ENCODE data around the gene CACUL1.

CACUL1 gene

DNA sequence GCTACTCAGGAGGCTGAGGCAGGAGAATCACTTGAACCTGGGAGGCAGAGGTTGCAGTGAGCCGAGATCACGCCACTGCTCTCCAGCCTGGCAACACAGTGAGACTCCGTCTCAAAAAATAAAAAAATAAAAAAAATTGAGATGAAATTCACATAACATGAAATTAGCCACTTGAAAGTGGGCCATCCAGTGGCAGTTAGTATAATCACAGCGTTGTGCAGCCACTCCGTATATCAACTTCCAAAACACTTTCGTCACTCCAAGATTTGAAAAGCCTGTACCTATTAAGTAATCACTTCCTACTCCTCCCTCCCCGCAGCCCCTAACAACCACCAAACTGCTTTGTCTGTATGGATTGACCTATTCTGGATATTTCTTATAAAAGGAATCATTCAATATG is 20.7 kb upstream of the CACUL1 start:
- Histone ChIP-seq H2AK5ac (ENCODE audit: low read length) (no peak overlapping the region), H3K4me1 (ENCODE audit: control insufficient read depth, low read depth, low read length) (no peaks in the 10 kb centered on the region), H3K79me1 (ENCODE audit: low read length) (no peaks in the 10 kb centered on the region), H3K56ac (ENCODE audit: low read length) (no peak overlapping the region), H3K79me2 (ENCODE audit: control insufficient read depth, insufficient read depth, low read length) (no peaks in the 10 kb centered on the region), H3K23ac (ENCODE audit: low read length) (no peak overlapping the region), H3K27ac (ENCODE audit: low read depth, low read length) (no peak overlapping the region), H2BK5ac (ENCODE audit: low read length) (no peak overlapping the region), H3K4ac (ENCODE audit: low read depth, low read length) (no peak overlapping the region), H4K5ac (ENCODE audit: low read length) (no peak overlapping the region), H3K27me3 (ENCODE audit: insufficient read depth, low read length, poor library complexity) (no peaks in the 10 kb centered on the region), H2BK15ac (replicated peaks; ENCODE audit: low read depth) (no peak overlapping the region), H4K8ac (ENCODE audit: low read depth, low read length) (no peak overlapping the region), H3K18ac (ENCODE audit: low read length) (no peak overlapping the region), H3K9ac (ENCODE audit: low read length) (no peak overlapping the region), H3K36me3 (ENCODE audit: control insufficient read depth, insufficient read depth, low read length) (no peaks in the 10 kb centered on the region), H3K4me2 (ENCODE audit: low read length) (no peak overlapping the region), H3K4me3 (ENCODE audit: low read length) (no peak overlapping the region), H2BK120ac (ENCODE audit: low read depth, low read length) (no peak overlapping the region)
- no peak for DNase-seq
- WGBS (ENCODE audit: extremely low coverage, insufficient coverage, low lambda C conversion rate), result no CpG with 5 or more reads among the region's 7 CpGs

DNA sequence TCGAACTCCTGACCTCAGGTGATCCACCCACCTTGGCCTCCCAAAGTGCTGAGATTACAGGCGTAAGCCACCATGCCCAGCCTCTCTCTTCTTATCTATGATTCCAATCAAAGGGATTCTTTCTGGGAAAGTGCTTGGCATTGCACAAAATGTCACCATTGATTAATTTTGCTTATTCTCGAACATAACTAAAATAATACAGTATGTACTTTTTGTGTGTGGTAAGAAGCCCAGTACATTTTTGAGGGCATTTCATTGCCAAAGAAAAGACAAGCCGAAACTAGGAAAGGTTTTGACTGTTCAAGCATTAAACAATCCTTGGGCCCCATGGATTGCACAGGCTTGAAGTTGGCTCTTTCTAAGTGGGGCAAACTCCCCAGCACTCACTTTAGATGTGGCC is 18.3 kb upstream of the CACUL1 start:
- Histone ChIP-seq H3K36me3 (ENCODE audit: control insufficient read depth, insufficient read depth, low read length) (no peaks in the 10 kb centered on the region), H4K8ac (ENCODE audit: low read depth, low read length) (no peak overlapping the region), H3K4ac (ENCODE audit: low read depth, low read length) (no peak overlapping the region), H3K27me3 (ENCODE audit: insufficient read depth, low read length, poor library complexity) (no peaks in the 10 kb centered on the region), H3K27ac (ENCODE audit: low read depth, low read length) (no peak overlapping the region), H3K9ac (ENCODE audit: low read length) (no peak overlapping the region), H4K5ac (ENCODE audit: low read length) (no peak overlapping the region), H3K79me1 (ENCODE audit: low read length) (no peaks in the 10 kb centered on the region), H2BK5ac (ENCODE audit: low read length) (no peak overlapping the region), H3K23ac (ENCODE audit: low read length) (no peak overlapping the region), H2AK5ac (ENCODE audit: low read length) (no peak overlapping the region), H2BK120ac (ENCODE audit: low read depth, low read length) (no peak overlapping the region), H3K56ac (ENCODE audit: low read length) (no peak overlapping the region), H3K4me2 (ENCODE audit: low read length) (no peak overlapping the region), H3K4me1 (ENCODE audit: control insufficient read depth, low read depth, low read length) (no peaks in the 10 kb centered on the region), H2BK15ac (replicated peaks; ENCODE audit: low read depth) (no peak overlapping the region), H3K18ac (ENCODE audit: low read length) (no peak overlapping the region), H3K4me3 (ENCODE audit: low read length) (no peak overlapping the region), H3K79me2 (ENCODE audit: control insufficient read depth, insufficient read depth, low read length) (no peaks in the 10 kb centered on the region)
- no CpG with 5 or more reads among the region's 4 CpGs for WGBS (ENCODE audit: extremely low coverage, insufficient coverage, low lambda C conversion rate)
- DNase-seq, result no peak

DNA sequence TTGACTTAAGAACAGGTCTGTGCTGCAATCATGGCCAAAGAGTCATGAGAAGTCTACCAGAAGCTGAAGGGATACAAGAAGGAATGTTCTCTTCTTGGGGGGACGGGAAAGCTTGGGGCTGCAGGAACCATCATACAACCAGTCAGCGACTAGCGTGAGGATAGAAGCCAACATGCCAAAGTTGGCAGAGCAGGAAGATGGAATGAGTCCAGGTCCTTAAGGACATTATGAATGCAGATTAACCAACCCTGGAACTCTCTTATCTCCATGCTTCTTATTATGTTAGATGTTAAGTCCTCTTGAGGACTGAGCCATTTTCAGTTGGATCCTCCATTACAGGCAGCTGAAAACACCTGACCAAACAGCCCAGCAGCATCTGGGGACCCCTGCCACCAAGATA is 17.2 kb upstream of the CACUL1 start:
- no peaks in the 10 kb centered on the region for H3K79me2 ChIP-seq (ENCODE audit: control insufficient read depth, insufficient read depth, low read length)
- no peak overlapping the region for H2AK5ac ChIP-seq (ENCODE audit: low read length)
- H3K4me1 ChIP-seq (ENCODE audit: control insufficient read depth, low read depth, low read length), result no peaks in the 10 kb centered on the region
- H3K4ac ChIP-seq (ENCODE audit: low read depth, low read length), result no peak overlapping the region
- no peak overlapping the region for H3K56ac ChIP-seq (ENCODE audit: low read length)
- H3K27ac ChIP-seq (ENCODE audit: low read depth, low read length), result no peak overlapping the region
- H3K36me3 ChIP-seq (ENCODE audit: control insufficient read depth, insufficient read depth, low read length), result no peaks in the 10 kb centered on the region
- no peak for DNase-seq
- H3K9ac ChIP-seq (ENCODE audit: low read length), result no peak overlapping the region
- WGBS (ENCODE audit: extremely low coverage, insufficient coverage, low lambda C conversion rate), result no CpG with 5 or more reads among the region's 3 CpGs
- no peak overlapping the region for H3K4me3 ChIP-seq (ENCODE audit: low read length)
- no peak overlapping the region for H3K4me2 ChIP-seq (ENCODE audit: low read length)
- H2BK5ac ChIP-seq (ENCODE audit: low read length), result no peak overlapping the region
- H4K5ac ChIP-seq (ENCODE audit: low read length), result no peak overlapping the region
- H3K18ac ChIP-seq (ENCODE audit: low read length), result no peak overlapping the region
- no peak overlapping the region for H4K8ac ChIP-seq (ENCODE audit: low read depth, low read length)
- H2BK15ac ChIP-seq (replicated peaks; ENCODE audit: low read depth), result no peak overlapping the region
- H2BK120ac ChIP-seq (ENCODE audit: low read depth, low read length), result no peak overlapping the region
- H3K27me3 ChIP-seq (ENCODE audit: insufficient read depth, low read length, poor library complexity), result no peaks in the 10 kb centered on the region
- no peaks in the 10 kb centered on the region for H3K79me1 ChIP-seq (ENCODE audit: low read length)
- H3K23ac ChIP-seq (ENCODE audit: low read length), result no peak overlapping the region

DNA sequence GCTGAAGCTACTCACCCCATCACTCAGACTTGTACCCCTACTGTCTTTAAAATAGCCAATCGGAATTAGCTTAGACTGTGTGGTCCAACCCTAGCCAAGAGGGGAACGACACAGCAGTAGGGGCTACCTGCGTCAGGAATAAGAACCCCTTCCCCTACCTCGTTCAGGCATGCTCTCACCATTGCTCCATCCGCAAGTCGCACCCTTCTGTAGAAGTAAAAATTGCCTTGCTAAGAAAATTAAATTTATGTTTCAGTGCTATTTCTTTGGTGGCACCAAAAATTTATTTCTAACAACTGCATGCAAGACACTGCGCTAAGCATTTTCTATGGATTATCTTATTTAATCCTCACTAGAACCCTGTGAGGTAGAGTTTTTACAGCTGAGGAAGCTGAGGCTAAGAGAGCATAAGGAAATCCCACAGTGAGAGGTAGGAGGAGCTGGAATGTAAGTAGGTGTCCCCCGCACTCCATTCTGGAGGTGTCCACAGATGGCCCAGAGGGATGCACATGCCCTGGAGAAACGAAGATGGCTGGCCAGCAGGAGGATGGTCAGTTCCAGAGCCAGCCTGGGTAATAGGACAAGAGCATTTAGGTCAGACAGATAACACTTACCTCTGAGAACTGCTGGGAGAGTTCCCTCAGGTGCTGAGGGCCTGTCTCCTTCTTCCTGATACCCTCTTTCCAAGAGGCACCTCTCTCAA is 15.3 kb upstream of the CACUL1 start:
- no peak overlapping the region for H3K56ac ChIP-seq (ENCODE audit: low read length)
- no peak overlapping the region for H3K4ac ChIP-seq (ENCODE audit: low read depth, low read length)
- no peaks in the 10 kb centered on the region for H3K79me1 ChIP-seq (ENCODE audit: low read length)
- H3K27me3 ChIP-seq (ENCODE audit: insufficient read depth, low read length, poor library complexity), result no peaks in the 10 kb centered on the region
- H2BK120ac ChIP-seq (ENCODE audit: low read depth, low read length), result no peak overlapping the region
- H2BK5ac ChIP-seq (ENCODE audit: low read length), result no peak overlapping the region
- H3K9ac ChIP-seq (ENCODE audit: low read length), result no peak overlapping the region
- H3K27ac ChIP-seq (ENCODE audit: low read depth, low read length), result no peak overlapping the region
- H3K4me2 ChIP-seq (ENCODE audit: low read length), result no peak overlapping the region
- no peak overlapping the region for H3K23ac ChIP-seq (ENCODE audit: low read length)
- no peak overlapping the region for H3K4me3 ChIP-seq (ENCODE audit: low read length)
- H3K18ac ChIP-seq (ENCODE audit: low read length), result no peak overlapping the region
- DNase-seq, result no peak
- no peaks in the 10 kb centered on the region for H3K36me3 ChIP-seq (ENCODE audit: control insufficient read depth, insufficient read depth, low read length)
- no peak overlapping the region for H4K8ac ChIP-seq (ENCODE audit: low read depth, low read length)
- no peak overlapping the region for H2BK15ac ChIP-seq (replicated peaks; ENCODE audit: low read depth)
- H3K79me2 ChIP-seq (ENCODE audit: control insufficient read depth, insufficient read depth, low read length), result no peaks in the 10 kb centered on the region
- H3K4me1 ChIP-seq (ENCODE audit: control insufficient read depth, low read depth, low read length), result no peaks in the 10 kb centered on the region
- H2AK5ac ChIP-seq (ENCODE audit: low read length), result no peak overlapping the region
- no peak overlapping the region for H4K5ac ChIP-seq (ENCODE audit: low read length)
- WGBS (ENCODE audit: extremely low coverage, insufficient coverage, low lambda C conversion rate), result no CpG with 5 or more reads among the region's 9 CpGs

DNA sequence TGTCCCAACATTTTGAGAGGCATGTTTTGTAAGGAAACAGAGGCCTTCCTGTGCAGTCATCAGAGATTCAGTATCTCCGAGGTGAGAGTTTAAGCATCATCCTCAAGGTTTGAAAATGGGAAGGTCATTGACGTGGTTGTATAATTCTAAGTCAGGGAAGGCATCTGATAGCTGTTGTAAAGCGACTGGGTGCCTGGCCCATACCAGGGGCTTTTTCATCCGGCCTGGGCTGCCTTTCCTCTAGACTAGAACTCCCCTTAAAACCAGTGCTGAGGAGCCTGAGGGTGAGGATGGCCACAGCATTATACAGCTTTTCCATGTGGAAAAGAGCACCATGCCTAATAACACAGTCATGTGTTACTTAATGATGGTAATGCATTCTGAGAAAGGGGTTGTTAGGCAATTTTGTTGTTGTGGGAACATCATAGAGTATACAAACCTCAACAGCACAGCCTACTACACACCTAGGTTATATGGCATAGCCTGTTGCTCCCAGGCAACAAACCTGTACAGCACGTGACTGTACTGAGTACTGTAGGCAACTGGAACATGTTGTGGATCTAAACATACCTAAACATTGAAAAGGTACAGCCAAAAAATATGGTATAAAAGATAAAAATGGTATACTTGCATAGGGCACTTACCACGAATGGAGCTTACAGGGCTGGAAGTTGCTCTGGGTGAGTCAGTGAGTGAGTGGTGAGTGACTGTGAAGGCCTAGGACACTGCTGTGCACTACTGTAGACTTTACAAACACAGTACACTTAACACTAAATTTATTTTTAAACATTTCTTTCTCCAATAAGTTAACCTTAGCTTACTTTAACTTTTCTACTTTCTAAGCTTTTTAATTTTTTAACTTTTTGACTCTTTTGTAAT is 13.5 kb upstream of the CACUL1 start:
- Histone ChIP-seq H3K23ac (ENCODE audit: low read length) (no peak overlapping the region), H4K8ac (ENCODE audit: low read depth, low read length) (no peak overlapping the region), H3K79me1 (ENCODE audit: low read length) (no peaks in the 10 kb centered on the region), H3K18ac (ENCODE audit: low read length) (no peak overlapping the region), H2BK120ac (ENCODE audit: low read depth, low read length) (no peak overlapping the region), H3K56ac (ENCODE audit: low read length) (no peak overlapping the region), H2AK5ac (ENCODE audit: low read length) (no peak overlapping the region), H3K27ac (ENCODE audit: low read depth, low read length) (no peak overlapping the region), H2BK15ac (replicated peaks; ENCODE audit: low read depth) (no peak overlapping the region), H3K9ac (ENCODE audit: low read length) (no peak overlapping the region), H3K4me3 (ENCODE audit: low read length) (no peak overlapping the region), H3K4me2 (ENCODE audit: low read length) (no peak overlapping the region), H3K27me3 (ENCODE audit: insufficient read depth, low read length, poor library complexity) (no peaks in the 10 kb centered on the region), H3K4me1 (ENCODE audit: control insufficient read depth, low read depth, low read length) (no peaks in the 10 kb centered on the region), H3K4ac (ENCODE audit: low read depth, low read length) (no peak overlapping the region), H4K5ac (ENCODE audit: low read length) (no peak overlapping the region), H3K79me2 (ENCODE audit: control insufficient read depth, insufficient read depth, low read length) (no peaks in the 10 kb centered on the region), H2BK5ac (ENCODE audit: low read length) (no peak overlapping the region), H3K36me3 (ENCODE audit: control insufficient read depth, insufficient read depth, low read length) (no peaks in the 10 kb centered on the region)
- WGBS (ENCODE audit: extremely low coverage, insufficient coverage, low lambda C conversion rate), result no CpG with 5 or more reads among the region's 6 CpGs
- no peak for DNase-seq
